Erythroblast (primary cell): ENCODE results near the gene VAMP4.

ENCODE experiments used
- GATA1 ChIP-seq: IDR thresholded peaks from 2 replicates; pipeline ENCODE4 v1.6.1; 2011; ENCODE audit warnings: low read depth, mild to moderate bottlenecking, control low read depth, low read length, moderate library complexity
- POLR2A ChIP-seq: IDR thresholded peaks from 2 replicates; pipeline ENCODE4 v1.6.1; 2011; ENCODE audit warnings: mild to moderate bottlenecking, low read length

DNA sequence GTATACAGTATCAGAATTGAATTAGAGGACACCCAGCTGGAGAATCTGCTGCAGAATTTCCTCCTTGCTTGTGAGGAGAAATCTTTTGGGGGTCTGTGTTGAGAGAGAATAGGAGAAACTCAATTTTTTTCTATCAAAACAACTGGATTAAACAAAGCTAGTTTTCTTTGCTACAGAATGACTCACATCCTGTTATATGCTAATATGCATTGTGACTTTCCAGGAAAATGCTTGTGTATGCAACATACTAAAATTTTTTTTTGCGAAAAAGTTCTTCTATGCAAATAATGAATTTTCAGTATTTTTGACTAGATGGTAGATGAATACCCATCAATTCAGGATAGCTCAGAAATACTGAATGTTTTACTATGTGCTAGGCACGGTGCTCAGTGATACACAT lies 2.2 kb downstream of the VAMP4 start:
- TF ChIP-seq POLR2A (no peak), GATA1 (no peak)
